ENCODE results near the gene HSF2BP. TPM values are rescaled to one million over a fixed set of nuclear protein-coding genes. Genes with fewer than 3 reads are reported as not detected.
"Not testable (repeated sequence)": the region's sequence is repeated elsewhere in the genome, so short reads cannot be mapped to it uniquely, and the experiment has no call there.

Gene HSF2BP
- total RNA-seq, 1 experiment from 2014 or later, result 0.52 TPM

GRCh38 chr21:43669828-43670605 lies 10.7 kb upstream of the HSF2BP start:
- Histone ChIP-seq H3K4me3 (ENCODE audit: insufficient read depth, low read depth, low read length) (no peak overlapping the region), H3K27me3 (ENCODE audit: control insufficient read depth, insufficient read depth, low read length) (no peaks in the 10 kb centered on the region), H3K36me3 (replicated peaks; ENCODE audit: control insufficient read depth, insufficient read depth, low read length) (peaks cover 4% of the 10 kb centered on the region)
- no peak for DNase-seq

GRCh38 chr21:43667191-43667904 lies 8.1 kb upstream of the HSF2BP start:
- Histone ChIP-seq H3K27me3 (ENCODE audit: control insufficient read depth, insufficient read depth, low read length) (no peaks in the 10 kb centered on the region), H3K4me3 (ENCODE audit: insufficient read depth, low read depth, low read length) (no peak overlapping the region), H3K36me3 (replicated peaks; ENCODE audit: control insufficient read depth, insufficient read depth, low read length) (peaks cover 6% of the 10 kb centered on the region)
- DNase-seq, result no peak

- Histone ChIP-seq H3K36me3 (replicated peaks; ENCODE audit: control insufficient read depth, insufficient read depth, low read length) (peaks cover 8% of the 10 kb centered on the region), H3K4me3 (ENCODE audit: insufficient read depth, low read depth, low read length) (no peak overlapping the region), H3K27me3 (ENCODE audit: control insufficient read depth, insufficient read depth, low read length) (no peaks in the 10 kb centered on the region)
- no peak for DNase-seq
Measured at GRCh38 chr21:43665879-43666278, 6.6 kb upstream of the HSF2BP start.

- H3K36me3 ChIP-seq (replicated peaks; ENCODE audit: control insufficient read depth, insufficient read depth, low read length), result peaks cover 7% of the 10 kb centered on the region
- H3K4me3 ChIP-seq (ENCODE audit: insufficient read depth, low read depth, low read length), result no peak overlapping the region
- no peaks in the 10 kb centered on the region for H3K27me3 ChIP-seq (ENCODE audit: control insufficient read depth, insufficient read depth, low read length)
- no peak for DNase-seq
Measured at GRCh38 chr21:43664358-43664757, 5.1 kb upstream of the HSF2BP start.

DNA sequence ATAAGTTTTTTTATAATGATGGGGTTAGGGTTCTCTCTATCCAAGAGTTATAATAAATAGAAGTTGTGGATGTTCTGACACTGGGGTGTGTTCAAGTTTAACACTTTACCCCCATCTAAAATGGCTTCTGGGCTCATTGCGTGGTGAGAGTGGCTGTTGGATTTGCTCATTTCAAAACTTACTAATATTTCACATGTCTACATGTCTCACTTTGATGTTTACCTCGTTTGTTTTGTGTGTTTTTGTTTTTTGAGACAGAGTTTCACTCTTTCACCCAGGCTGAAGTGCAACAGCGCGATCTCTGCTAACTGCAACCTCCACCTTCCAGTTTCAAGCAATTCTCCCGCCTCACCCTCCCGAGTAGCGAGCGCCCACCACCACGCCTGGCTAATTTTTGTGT lies 3.7 kb upstream of the HSF2BP start:
- no peak for DNase-seq
- Histone ChIP-seq H3K36me3 (replicated peaks; ENCODE audit: control insufficient read depth, insufficient read depth, low read length) (peaks cover 7% of the 10 kb centered on the region), H3K27me3 (ENCODE audit: control insufficient read depth, insufficient read depth, low read length) (no peaks in the 10 kb centered on the region), H3K4me3 (ENCODE audit: insufficient read depth, low read depth, low read length) (no peak overlapping the region)

DNA sequence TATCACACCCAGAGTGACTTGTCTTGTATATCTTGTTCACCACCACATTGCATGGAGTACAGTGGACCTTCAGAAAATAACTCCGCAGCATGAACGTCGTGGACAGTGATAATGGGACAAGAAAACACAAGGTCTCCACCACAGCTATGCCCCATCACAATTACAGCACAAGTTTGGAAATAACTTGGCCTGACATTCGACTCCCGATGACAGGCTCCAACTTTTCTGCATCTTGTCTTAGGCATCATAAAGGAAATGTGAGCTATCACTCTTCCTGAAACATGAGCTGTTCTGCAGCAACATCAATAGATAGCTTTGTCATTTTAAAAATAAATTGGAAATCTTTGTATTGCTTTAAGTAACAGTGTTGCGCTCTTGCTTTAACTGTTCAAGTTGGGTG lies 3.0 kb upstream of the HSF2BP start:
- no peaks in the 10 kb centered on the region for H3K27me3 ChIP-seq (ENCODE audit: control insufficient read depth, insufficient read depth, low read length)
- peaks cover 7% of the 10 kb centered on the region for H3K36me3 ChIP-seq (replicated peaks; ENCODE audit: control insufficient read depth, insufficient read depth, low read length)
- DNase-seq, result no peak
- H3K4me3 ChIP-seq (ENCODE audit: insufficient read depth, low read depth, low read length), result no peak overlapping the region

- Histone ChIP-seq H3K4me3 (ENCODE audit: insufficient read depth, low read depth, low read length) (no peak overlapping the region), H3K36me3 (replicated peaks; ENCODE audit: control insufficient read depth, insufficient read depth, low read length) (peaks cover 7% of the 10 kb centered on the region), H3K27me3 (ENCODE audit: control insufficient read depth, insufficient read depth, low read length) (no peaks in the 10 kb centered on the region)
- peak; percentile 56 for DNase-seq
Measured at GRCh38 chr21:43658769-43659135, 536 bp downstream of the HSF2BP start.

DNA sequence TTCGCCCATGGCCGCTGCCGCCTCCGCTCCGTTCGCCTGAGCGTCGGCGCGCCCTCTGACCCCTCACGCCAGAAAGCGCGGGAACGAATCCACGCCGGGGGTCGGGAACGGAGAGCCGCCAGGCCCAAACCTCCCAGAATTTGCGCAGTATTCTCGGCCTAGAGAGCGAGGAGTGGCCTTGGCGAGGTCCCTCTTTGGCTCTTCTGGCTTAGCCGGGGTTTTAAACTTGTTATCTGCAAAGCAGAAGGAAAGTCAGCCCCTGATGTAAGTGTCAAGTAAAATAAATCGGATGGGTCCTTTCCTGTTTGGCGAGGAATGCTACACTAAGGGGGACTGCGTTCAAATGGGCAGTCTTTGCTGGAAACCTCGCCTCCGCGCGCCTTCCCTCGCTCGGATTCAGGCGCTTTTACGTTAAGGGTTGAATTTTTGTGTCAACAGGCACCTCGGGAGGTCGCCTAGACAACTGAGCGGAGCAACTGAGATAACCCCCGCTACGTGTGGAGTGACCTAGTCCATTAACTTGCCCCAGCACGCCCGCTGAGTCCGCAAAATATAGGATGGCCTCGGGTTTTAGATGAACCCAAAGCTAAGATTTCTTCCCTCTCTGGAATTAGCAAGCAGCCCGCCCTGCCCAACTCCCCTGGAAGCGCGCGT lies 1.1 kb downstream of the HSF2BP start:
- H3K27me3 ChIP-seq (ENCODE audit: control insufficient read depth, insufficient read depth, low read length), result no peaks in the 10 kb centered on the region
- peaks cover 7% of the 10 kb centered on the region for H3K36me3 ChIP-seq (replicated peaks; ENCODE audit: control insufficient read depth, insufficient read depth, low read length)
- H3K4me3 ChIP-seq (ENCODE audit: insufficient read depth, low read depth, low read length), result no peak overlapping the region
- no peak for DNase-seq

- no peak overlapping the region for H3K4me3 ChIP-seq (ENCODE audit: insufficient read depth, low read depth, low read length)
- peak; percentile 48 for DNase-seq
Measured at GRCh38 chr21:43657355-43658087, 1.8 kb downstream of the HSF2BP start.

GRCh38 chr21:43654806-43655489 lies 4.3 kb downstream of the HSF2BP start:
- no peaks in the 10 kb centered on the region for H3K36me3 ChIP-seq (replicated peaks; ENCODE audit: control insufficient read depth, insufficient read depth, low read length)
- H3K4me3 ChIP-seq (ENCODE audit: insufficient read depth, low read depth, low read length), result no peak overlapping the region
- H3K27me3 ChIP-seq (ENCODE audit: control insufficient read depth, insufficient read depth, low read length), result no peaks in the 10 kb centered on the region
- no peak for DNase-seq

More at GRCh38 chr21:43657355-43658087, 1.8 kb downstream of the HSF2BP start:
- peaks cover 6% of the 10 kb centered on the region for H3K36me3 ChIP-seq (replicated peaks; ENCODE audit: control insufficient read depth, insufficient read depth, low read length)
- H3K27me3 ChIP-seq (ENCODE audit: control insufficient read depth, insufficient read depth, low read length), result no peaks in the 10 kb centered on the region

DNA sequence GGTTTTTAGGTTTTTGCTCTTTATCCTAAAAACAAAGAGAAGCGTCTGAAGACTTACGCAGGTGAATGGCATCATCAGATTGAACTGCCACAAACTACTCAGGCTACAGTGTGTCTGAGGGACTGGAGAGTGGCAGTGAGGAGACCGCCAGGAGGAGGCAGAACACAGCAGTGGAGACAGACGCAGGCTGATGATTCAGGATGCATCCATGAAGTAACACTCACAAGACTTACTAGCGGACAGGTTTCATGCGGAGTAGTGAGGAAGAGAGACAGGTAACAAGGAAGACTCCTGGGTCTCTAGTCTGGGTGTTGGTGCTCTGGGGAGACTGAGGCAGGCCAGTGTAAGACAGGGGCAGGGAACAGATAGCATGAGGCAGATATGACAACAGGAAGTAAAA lies 5.7 kb downstream of the HSF2BP start:
- no peak for DNase-seq
- no peak overlapping the region for H3K4me3 ChIP-seq (ENCODE audit: insufficient read depth, low read depth, low read length)

GRCh38 chr21:43652616-43653015 lies 6.7 kb downstream of the HSF2BP start:
- H3K36me3 ChIP-seq (replicated peaks; ENCODE audit: control insufficient read depth, insufficient read depth, low read length), result no peaks in the 10 kb centered on the region
- DNase-seq, result no peak
- H3K27me3 ChIP-seq (ENCODE audit: control insufficient read depth, insufficient read depth, low read length), result no peaks in the 10 kb centered on the region
- H3K4me3 ChIP-seq (ENCODE audit: insufficient read depth, low read depth, low read length), result no peak overlapping the region

More for the DNA sequence above, 5.7 kb downstream of the HSF2BP start:
- H3K27me3 ChIP-seq (ENCODE audit: control insufficient read depth, insufficient read depth, low read length), result no peaks in the 10 kb centered on the region
- H3K36me3 ChIP-seq (replicated peaks; ENCODE audit: control insufficient read depth, insufficient read depth, low read length), result no peaks in the 10 kb centered on the region

- H3K27me3 ChIP-seq (ENCODE audit: control insufficient read depth, insufficient read depth, low read length); H3K4me3 ChIP-seq (ENCODE audit: insufficient read depth, low read depth, low read length); H3K36me3 ChIP-seq (replicated peaks; ENCODE audit: control insufficient read depth, insufficient read depth, low read length); DNase-seq: not testable (repeated sequence)
Measured at GRCh38 chr21:43651926-43652325, 7.4 kb downstream of the HSF2BP start.

GRCh38 chr21:43648171-43648570 lies 11.1 kb downstream of the HSF2BP start:
- no peak for DNase-seq

More at GRCh38 chr21:43648171-43648570, 11.1 kb downstream of the HSF2BP start:
- Histone ChIP-seq H3K36me3 (replicated peaks; ENCODE audit: control insufficient read depth, insufficient read depth, low read length) (no peaks in the 10 kb centered on the region), H3K4me3 (ENCODE audit: insufficient read depth, low read depth, low read length) (no peak overlapping the region), H3K27me3 (ENCODE audit: control insufficient read depth, insufficient read depth, low read length) (no peaks in the 10 kb centered on the region)
